GM19240 (cell line): ENCODE data around the gene PHF21B.
"Not testable (repeated sequence)": the region's sequence is repeated elsewhere in the genome, so short reads cannot be mapped to it uniquely, and the experiment has no call there.

Source experiments
- DNase-seq: peaks from one replicate; pipeline ENCODE4 v3.0.0; 2011; ENCODE audit warnings: low spot score; ENCODE audit not compliant: insufficient read length

Gene PHF21B

GRCh38 chr22:44962741-44963454 lies 46.9 kb downstream of the PHF21B start:
- no peak for DNase-seq

DNA sequence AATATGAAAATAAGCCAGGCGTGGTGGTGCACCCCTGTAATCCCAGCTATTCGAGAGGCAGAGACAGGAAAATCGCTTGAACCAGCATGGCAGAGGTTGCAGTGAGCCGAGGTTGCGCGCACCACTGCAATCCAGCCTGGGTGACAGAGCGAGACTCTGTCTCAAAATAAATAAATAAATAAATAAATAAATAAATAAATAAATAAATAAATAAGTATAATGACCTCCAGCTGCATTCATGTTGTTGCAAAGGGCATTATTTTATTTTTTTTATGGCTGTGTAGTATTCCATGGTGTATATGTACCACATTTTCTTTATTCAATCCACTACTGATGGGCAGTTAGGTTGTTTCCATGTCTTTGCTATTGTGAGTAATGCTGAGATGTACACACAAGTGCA lies 48.1 kb downstream of the PHF21B start:
- DNase-seq, result not testable (repeated sequence)

- no peak for DNase-seq
These were observed 52.7 kb downstream of the PHF21B start for GRCh38 chr22:44956840-44957767.

GRCh38 chr22:44955102-44955501 lies 54.7 kb downstream of the PHF21B start:
- DNase-seq, result peak; percentile 23

DNA sequence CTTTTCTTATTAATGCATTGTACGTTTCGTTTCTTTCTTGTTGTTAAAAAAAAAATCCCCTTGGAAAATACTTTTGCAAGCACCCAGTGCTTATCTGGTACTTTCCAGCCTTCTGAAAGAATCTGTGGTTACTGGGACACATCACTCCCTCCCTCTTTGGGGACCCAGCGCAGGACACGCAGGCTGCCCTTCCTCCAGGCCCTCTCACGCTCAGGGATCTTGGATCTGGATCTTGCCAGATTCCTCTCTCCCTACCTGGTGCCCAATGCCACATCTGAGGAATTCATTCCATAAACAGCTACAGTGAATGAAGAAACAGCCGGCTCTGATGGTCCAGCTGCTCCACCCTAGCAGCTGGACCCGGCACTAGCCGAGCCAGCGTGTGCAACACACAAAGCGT lies 55.7 kb downstream of the PHF21B start:
- no peak for DNase-seq

GRCh38 chr22:44952863-44953746 lies 56.7 kb downstream of the PHF21B start:
- DNase-seq, result no peak

DNA sequence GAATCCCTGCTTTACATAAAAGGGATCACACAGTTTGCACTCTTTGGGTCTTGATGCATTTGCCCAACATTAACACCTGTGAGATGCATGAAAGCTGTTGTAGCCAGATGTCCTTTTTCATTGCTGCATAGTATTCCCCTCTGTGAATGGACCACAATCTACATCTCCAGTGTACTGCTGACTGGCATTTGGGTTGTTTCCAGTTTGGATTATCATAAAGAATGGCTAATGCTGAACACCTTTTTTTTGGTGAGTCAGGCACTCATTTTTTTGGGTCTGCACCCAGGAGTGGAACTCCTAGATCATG lies 58.3 kb downstream of the PHF21B start:
- DNase-seq, result no peak

DNA sequence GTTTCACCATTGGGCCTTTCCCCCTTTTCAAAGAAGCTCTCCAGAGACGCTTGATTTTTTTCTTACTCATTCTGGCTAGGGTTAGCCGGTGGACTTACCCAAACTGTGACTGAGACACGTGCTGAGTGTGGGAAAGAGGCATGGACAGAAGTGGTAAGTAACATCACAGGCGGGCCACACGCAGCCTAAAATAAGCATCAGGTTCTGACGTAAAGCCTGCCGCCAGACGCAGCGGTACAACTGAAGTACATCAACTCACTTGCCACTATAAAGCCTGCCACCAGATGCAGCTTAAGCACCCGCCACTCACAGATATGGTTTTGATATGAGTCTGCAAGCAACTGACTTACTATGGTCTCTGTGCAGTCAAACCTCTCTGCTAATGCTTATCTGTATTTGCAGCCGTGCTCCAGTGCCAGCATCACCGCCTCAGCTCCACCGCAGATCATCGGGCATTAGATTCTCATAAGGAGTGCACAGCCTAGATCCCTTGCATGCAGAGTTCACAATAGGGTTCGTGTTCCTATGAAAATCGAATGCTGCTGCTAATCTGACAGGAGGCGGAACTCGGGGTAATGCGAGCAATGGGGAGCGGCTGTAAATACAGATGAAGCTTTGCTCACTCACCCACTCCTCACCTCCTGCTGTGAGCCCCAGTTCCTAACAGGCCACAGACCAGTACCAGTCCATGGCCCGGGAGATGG lies 58.8 kb downstream of the PHF21B start:
- no peak for DNase-seq

DNA sequence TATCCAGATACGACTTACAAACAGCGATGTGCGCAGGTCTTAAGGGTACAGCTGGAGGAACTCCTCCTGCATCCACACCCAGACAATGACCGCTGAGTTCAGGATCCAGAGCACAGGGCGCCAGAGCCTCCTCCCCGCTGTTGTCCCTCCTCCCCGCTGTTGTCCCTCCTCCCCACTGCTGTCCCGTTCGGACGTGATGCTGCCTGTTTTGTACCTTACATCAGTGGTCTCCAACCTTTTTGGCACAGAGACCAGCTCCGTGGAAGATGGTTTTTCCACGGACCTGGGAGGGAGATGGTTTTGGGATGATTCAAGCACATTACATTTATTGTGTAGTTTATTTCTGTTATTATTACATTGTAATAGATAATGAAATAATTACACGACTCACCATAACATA lies 62.0 kb downstream of the PHF21B start:
- DNase-seq, result no peak

- no peak for DNase-seq
These were observed 62.8 kb downstream of the PHF21B start for GRCh38 chr22:44947049-44947448.

GRCh38 chr22:44944883-44945601 lies 64.8 kb downstream of the PHF21B start:
- DNase-seq, result no peak

DNA sequence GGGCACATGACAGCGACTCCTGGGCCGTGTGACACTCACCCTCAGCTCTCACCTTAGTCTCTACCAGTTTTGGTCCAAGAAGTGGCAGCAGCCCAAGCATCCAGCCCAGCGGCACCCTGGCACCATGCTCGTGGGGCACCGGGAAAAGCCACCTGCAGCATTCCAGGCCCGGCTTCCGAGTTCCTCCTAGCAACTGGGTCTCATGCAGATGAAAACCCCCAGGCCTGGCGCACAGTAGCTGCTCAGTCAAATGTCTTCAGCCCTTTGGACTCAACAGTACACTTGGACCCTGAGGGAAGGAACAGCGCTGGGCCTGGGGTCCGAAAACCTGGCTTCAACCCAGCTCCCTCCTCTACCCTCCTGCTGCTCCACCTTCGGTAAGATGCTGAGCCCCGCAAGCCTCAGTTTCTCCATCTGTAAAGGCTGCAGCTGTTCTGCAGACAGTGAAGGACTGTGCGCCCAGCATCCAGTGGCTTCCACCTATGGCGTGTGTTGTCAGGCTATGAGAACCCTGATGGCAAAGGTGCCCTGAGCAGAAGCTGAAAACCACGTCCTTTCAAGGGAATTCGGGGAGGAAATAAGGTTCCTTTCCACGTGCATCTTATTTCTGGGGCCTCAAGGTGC lies 66.0 kb downstream of the PHF21B start:
- DNase-seq, result no peak

GRCh38 chr22:44942979-44943700 lies 66.7 kb downstream of the PHF21B start:
- no peak for DNase-seq

DNA sequence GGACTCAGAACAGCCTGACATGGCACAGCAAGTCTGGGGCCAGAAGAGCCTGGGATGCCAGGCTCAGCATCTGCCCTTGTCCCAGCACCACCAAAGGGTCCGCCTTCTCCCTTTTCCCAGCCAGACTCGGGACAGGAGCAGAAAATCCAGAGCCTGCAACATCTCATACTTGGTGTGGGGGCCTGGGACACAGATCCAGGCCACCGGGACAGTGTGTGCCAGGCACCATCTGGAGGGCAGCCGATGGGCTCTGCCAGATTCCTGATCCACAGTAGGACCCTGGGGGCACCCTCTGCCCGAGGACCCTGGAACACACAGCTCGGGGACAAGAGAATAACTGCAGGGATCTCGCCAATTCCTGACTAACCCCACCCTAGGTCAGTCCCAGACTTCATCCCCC lies 67.7 kb downstream of the PHF21B start:
- DNase-seq, result no peak

DNA sequence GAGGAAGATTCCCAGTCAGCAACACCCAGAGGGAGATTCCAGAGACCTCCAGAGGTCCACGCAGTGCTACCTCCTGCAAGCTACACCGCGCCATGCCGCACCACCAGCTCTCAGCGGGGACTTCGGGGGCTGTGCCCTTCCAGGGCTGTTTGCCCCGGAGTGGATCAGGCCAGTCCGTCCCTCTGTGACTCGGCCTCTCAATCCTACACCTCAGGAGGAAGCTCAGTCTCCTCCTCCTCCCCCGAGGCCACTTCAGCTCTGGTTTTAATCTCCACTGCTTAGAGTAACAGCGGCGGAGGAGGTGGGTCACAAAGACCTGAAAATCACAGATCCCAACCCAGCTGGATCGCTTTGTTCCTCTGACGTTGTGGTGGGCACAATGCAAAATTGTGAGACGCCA lies 68.6 kb downstream of the PHF21B start:
- DNase-seq, result no peak

DNA sequence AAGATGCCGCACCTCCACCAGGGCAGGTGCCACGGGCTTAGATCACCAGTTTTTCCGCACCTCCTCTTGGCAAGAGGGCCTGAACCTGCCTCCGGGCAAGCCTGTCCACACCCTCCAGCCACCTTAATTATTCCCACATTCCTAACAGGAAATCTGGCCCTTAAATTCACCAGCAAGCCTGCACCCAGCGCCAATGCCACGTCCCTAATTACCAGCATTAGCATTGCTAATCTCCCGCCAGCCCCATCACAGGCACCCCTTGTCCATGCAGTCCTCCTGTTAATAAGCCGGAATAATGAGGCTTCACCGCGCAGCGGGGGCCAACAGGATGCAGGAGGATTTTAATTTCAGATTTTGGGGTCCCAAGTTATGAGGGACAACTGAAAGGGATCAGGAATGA lies 69.7 kb downstream of the PHF21B start:
- DNase-seq, result no peak

GRCh38 chr22:44939451-44939850 lies 70.4 kb downstream of the PHF21B start:
- DNase-seq, result no peak

DNA sequence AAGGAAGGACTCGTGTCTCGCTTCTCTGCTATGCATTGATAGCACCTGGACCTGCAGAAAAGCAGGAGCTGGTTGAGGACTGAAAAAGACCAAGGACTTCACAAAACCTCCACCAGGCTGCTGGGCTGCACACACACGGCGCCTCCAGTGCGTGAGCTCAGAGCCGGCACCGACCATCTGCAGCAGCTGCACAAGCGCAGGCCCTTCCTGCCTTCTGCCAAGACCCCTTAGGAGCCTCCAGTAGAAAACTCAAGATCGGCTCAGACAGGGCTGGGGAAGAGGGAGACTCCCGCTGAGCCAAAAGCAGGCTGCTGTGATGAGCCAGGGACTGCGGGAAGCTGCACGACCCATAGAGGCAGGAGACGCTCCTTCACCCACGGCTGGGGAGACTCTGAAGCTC lies 70.9 kb downstream of the PHF21B start:
- DNase-seq, result no peak

GRCh38 chr22:44937216-44937615 lies 72.6 kb downstream of the PHF21B start:
- DNase-seq, result no peak
